NCI-H1105 treated with DMSO at 0.1 percent for 48 hours (cell line): ENCODE data around the gene APOC1.
"Not testable (repeated sequence)": the region's sequence is repeated elsewhere in the genome, so short reads cannot be mapped to it uniquely, and the experiment has no call there.

ENCODE experiments used
- DNase-seq: peaks from one replicate; lab custom pipeline; 2025; lab: John Stamatoyannopoulos, UW

APOC1 gene

DNA sequence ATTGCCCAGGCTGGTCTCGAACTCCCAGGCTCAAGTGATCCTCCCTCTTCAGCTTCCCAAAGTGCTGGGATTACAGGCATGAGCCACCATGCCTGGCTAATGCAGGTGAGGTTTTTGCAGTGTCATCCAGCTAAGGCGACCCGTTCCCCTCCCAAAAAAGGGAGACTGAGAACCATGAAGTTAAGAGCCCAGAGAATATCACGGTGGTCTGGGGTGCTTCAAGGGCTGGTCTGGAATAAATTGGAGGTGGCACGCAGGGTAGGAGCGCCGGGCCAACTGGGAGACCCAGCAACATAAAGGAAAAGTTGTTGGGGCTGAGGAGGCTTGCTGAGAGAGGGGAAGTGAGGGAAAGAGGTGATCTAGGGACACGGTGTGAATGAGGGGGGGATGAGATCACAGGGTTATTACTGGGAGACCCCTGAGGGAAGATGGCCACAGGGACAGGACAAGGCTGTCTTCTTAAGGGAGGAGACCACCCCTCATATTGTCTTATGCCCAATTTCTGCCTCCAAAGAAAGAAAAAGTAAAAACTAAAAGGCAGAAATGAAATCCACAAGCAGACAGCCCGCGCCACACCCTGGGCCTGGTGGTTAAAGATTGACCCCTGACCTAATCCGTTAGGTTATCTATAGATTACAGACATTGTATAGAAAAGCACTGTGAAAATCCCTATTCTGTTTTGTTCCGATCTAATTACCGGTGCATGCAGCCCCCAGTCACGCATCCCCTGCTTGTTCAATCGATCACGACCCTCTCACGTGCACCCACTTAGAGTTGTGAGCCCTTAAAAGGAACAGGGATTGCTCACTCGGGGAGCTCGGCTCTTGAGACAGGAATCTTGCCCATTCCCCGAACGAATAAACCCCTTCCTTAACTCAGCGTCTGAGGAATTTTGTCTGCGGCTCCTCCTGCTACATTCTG, 636 bp upstream of the APOC1 start:
- DNase-seq = not testable (repeated sequence)

DNA sequence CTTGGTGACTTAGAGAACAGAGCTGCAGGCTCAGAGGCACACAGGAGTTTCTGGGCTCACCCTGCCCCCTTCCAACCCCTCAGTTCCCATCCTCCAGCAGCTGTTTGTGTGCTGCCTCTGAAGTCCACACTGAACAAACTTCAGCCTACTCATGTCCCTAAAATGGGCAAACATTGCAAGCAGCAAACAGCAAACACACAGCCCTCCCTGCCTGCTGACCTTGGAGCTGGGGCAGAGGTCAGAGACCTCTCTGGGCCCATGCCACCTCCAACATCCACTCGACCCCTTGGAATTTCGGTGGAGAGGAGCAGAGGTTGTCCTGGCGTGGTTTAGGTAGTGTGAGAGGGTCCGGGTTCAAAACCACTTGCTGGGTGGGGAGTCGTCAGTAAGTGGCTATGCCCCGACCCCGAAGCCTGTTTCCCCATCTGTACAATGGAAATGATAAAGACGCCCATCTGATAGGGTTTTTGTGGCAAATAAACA, 9.9 kb downstream of the APOC1 start:
- no peak for DNase-seq

DNA sequence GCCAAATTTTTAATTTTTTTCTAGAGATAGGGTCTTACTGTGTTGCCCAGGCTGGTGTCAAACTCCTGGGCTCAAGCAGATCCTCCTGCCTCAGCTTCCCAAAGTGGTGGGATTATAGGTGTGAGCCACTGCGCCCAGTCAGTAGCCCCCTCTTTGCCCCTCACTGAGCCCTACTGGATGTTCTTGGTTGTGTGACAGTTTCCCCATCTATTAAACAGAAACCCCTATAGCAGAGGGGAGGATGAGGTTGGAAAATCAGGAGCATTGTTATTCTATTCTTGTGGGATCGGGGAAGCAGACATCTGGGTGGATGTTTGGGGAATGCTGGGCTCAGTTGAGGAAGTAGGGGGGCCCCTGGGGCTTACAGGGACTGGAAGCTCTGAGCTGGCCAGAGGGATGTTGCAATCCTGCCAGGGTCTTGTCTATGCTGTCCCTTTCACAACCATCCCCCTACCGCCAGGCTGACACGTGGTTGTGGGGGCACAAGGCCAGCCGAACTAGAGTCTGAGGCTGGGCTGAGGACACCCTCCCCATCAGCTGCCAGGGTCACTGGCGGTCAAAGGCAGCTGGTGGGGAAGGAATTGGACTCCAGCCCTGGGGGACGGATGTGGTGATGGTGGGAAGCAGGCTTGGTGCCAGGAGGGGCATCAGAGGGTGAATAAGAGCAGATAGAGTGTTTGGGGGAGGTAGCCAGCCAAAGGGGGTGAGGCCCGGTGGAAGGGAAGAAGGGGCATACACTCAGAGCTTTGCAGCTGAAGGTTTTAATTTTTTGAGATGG, 10.9 kb downstream of the APOC1 start:
- no peak for DNase-seq

DNA sequence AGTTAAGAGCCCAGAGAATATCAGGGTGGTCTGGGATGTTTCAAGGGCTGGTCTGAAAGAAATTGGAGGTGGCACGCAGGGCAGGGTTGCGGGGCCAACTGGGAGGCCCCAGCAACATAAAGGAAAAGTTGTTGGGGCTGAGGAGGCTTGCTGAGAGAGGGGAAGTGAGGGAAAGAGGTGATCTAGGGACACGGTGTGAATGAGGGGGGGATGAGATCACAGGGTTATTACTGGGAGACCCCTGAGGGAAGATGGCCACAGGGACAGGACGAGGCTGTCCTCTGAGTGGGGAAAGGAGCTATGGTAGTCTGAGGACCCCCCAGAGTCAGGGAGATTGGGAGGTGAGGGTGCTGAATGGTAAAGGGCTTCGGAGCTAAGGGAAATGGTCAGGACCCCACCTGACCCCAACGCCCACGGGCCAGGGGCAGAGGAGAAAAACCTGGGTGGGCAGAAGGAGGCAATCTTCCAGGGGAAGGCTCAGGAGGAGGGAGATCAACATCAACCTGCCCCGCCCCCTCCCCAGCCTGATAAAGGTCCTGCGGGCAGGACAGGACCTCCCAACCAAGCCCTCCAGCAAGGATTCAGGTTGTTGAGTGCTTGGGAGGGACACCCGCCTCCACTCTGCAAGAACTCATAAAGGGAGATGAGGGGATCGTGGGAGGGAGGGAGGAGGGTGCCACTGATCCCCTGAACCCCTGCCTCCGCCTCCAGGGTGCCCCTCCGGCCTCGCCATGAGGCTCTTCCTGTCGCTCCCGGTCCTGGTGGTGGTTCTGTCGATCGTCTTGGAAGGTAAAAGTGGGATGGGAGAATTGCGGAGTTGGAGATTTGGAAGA, 12.1 kb downstream of the APOC1 start:
- DNase-seq = not testable (repeated sequence)

DNA sequence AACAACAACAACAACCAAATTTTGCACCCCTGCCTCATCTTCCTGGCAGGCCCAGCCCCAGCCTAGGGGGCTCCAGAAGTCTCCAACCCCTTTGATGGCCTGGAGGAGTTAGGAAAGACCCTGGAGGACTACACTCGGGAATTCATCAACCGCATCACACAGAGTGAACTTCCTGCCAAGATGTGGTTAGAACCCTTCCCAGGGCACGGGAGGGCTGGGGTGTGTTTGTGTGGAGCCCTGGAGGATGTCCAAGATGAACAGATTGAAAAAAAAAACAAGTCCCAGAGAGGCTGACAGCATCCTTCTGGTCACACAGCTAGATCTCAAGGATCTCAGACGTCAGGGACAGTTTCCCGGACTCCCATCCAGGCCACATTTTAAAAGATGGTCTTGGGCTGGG, 13.3 kb downstream of the APOC1 start:
- no peak for DNase-seq

DNA sequence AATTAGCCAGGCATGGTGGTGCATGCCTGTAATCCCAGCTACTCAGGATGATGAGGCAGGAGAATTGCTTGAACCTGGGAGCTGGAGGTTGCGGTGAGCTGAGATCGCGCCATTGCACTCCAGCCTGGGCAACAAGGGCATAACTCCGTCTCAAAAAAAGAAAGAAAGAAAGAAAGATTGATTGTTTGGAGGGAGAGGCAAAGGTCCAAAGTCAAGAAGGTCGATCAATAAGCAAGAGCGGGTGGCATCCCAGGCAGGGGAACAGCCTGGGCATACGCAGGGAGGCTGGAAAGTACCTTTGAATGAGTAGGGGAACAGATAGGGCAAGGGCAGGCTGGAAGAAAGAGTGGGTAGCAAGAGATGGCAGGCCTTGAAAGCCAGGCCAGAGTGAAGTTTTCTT, 15.7 kb downstream of the APOC1 start:
- no peak for DNase-seq

DNA sequence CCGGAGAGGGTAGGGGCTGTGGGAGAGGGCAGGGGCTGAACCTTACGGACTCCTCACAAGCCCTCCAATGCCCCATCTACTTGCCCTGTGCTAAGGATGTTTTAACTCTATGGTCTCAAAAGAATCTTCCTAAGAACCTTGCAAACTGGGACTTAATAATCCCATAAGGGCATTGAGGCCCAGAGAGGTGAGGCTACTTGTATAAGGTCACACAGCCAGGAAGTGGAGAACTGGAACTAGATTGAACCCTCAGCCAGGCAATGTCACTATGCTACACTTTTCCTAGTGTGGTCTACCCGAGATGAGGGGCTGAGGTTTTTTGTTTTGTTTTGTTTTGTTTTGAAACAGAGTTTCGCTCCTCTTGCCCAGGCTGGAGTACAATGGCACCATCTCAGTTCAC, 17.1 kb downstream of the APOC1 start:
- no peak for DNase-seq

DNA sequence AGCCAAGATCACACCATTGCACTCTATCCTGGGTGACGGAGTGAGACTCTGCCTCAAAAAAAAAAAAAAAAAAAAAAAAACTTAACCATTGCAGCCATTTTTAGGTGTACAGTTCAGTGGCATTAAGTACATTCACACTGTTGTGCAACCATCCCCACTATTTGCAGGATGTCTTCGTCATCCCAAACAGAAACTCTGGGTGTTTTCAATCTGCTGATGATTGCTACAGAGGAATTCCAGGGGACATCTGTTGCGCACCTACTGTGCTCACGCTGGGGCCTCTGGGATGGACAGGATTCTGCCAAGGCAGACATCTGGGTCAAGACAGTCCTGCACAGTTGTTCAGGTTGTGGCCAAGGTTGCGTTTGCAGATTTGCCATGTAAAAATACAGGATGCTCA, 25.3 kb downstream of the APOC1 start:
- no peak for DNase-seq

DNA sequence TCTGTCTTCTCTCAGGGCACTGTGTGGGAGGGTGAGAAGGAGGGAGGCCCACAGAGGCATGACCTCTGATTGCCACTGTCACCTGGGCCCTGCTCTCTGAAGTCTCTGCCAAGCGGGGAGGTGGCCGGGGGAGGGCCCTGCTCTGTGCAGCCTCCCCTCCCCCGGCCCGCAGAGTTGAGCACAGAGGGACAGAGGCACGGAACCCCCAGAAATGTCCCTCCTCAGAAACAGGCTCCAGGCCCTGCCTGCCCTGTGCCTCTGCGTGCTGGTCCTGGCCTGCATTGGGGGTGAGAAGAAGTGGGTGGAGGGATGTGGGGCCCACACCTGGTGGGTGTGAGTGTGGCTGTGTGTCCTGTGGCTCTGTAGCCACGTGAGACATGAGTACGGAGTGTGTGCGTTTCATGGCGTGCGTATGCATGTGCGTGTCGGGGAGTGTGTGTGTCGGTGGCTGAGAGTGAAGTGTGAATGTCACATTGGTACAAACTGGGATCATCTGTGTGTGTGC, 27.7 kb downstream of the APOC1 start, which contains the start of gene APOC4:
TSS of gene APOC4 (plus strand) at position 171 of the 505 bp plus-strand sequence. CDS start at position 212, 41 bp downstream.
- DNase-seq = no peak

DNA sequence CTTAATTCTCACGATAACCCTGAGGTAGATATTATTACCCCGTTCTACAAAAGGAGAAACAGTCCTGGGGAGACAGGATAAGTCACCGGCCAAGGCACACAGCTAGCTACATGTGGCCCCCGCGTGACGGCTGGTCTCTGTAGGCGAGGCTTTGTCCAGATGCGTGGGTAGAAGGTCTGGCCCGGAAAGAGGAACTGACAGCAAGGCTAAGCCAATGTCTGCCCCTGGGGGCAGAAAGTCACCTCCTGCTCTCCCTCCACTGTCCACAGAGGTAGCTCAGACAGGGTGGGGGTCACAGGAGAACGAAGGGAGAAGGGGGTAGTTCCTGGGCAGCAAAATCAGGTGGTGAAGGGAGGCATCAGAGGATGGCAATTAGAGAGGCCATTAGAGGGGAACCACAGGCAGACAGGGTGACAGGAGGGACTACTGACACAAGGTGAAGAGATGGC, 29.4 kb downstream of the APOC1 start:
- DNase-seq = no peak

DNA sequence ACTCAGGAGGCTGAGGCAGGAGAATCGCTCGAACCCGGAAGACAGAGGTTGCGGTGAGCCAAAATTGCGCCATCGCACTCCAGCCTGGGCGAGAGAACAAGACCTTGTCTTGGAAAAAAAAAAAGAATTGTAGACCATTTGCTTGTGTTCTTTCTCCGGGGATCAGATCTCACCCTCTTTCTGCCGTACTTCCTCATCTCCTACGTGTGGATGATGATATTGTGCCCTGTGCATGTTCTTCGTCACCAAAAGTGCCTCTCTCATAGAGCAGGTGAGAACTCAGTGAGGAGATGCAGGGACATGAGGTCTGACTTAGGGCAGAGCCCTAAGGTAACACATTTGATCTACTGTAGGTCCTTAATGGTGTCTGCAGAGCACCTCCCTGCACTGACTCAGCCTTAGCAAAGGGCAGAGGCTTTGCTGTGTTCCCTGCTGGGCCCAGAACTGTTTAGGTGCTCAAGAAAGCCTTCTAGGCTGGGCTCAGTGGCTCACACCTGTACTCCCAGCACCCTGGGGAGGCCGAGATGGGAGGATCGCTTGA, 32.7 kb downstream of the APOC1 start:
- no peak for DNase-seq

DNA sequence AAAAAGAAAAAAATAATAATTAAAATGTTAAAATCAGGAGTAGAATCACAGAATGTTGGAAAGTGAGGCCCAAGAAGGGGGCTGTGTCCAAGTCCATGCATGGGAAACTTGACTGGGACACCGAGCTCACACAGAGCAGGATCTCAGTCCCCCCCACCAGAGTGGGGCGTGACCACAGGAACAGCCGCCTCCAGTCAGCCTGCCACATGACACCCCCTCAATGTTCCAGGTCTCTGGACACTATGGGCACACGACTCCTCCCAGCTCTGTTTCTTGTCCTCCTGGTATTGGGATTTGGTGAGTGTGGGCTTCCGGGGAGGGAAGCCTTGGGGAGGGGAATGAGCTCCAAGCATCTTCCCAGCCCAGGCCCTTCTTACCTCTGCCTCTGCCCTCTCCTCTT, 33.8 kb downstream of the APOC1 start:
- DNase-seq = no peak

DNA sequence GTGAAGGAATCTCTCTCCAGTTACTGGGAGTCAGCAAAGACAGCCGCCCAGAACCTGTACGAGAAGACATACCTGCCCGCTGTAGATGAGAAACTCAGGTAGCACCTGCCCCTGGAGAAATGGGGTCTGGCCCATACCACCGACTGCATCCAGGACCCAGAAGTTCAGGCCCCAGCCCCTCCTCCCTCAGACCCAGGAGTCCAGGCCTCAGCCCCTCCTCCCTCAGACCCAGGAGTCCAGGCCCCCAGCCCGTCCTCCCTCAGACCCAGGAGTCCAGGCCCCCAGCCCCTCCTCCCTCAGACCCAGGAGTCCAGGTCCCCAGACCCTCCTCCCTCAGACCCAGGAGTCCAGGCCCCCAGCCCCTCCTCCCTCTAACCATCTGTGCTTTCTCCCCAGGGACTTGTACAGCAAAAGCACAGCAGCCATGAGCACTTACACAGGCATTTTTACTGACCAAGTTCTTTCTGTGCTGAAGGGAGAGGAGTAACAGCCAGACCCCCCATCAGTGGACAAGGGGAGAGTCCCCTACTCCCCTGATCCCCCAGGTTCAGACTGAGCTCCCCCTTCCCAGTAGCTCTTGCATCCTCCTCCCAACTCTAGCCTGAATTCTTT, 34.5 kb downstream of the APOC1 start:
- no peak for DNase-seq

DNA sequence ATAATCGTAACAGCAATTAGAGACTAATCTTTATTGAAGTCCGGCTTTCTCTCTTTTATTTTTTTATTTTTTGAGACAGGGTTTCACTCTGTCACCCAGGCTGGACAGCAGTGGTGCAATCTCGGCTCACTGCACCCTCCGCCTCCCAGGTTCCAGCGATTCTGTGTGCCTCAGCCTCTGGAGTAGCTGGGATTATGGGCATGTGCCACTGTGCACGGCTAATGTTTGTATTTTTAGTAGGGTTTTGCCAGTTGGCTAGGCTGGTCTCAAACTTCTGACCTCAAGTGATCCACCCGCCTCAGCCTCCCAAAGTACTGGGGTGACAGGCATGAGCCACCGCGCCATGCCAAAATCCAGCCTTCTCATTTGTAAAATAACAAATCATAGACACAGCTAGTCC, 35.1 kb downstream of the APOC1 start:
- no peak for DNase-seq

DNA sequence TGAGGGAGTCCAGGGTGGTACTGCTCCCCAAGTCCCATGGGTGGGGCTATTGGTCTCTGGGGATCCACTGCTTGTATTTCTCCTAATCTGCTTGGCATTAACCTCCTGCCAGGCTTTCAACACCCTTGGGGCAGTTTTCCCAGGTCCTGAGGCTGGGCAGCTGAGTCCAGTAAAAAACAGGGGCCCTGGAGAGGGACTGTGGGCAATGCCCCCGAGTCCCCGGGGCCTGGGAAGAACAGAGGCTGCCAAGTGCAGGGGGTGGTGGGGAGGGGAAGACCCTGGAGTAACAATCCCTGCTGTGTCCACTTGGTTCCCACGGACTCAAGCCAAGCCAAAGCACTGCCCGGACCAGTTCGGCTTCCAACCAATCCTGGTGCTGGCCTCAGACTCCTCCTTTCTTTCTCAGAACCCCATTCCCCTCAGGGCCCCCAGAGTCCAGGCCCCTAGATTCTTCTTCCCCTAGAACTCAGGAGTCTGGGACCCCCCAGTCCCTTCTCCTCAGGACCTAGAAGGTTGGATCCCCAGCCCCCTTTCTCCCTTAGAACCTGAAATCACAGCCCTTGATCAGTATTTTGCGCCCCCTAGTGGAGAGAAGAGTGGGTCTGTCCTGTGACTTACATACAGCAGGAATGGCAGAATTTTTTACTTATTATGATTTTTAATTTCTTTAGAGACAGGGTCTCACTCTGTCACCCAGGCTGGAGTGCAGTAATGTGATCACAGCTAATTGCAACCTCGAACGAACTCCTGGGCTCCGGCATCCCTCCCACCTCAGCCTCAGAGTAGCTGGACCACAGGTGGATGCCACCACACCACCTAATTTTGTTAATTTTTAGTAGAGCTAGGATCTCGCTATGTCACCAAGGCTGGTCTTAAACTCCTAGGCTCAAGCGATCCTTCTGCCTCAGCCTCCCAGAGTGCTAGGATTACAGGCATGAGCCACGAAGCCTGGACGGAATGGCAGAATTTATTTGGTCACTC, 37.1 kb downstream of the APOC1 start:
- peak; percentile 60 for DNase-seq

DNA sequence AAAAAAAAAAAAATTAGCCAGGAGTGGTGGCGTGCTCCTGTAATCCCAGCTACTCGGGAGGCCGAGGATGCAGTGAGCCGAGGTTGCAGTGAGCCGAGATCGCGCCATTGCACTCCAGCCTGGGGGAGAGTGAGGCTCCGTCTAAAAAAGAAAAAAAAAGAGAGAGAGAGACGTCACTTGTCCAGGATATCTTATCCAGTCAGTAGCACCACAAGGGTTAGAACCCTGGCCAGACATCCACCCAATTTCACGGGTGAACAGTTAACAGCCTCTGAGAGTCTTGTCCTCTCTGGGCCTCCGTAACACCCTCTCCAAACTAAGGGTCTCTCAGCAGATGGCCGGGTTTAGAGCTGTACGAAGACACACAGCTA, 39.9 kb downstream of the APOC1 start:
- DNase-seq = no peak

DNA sequence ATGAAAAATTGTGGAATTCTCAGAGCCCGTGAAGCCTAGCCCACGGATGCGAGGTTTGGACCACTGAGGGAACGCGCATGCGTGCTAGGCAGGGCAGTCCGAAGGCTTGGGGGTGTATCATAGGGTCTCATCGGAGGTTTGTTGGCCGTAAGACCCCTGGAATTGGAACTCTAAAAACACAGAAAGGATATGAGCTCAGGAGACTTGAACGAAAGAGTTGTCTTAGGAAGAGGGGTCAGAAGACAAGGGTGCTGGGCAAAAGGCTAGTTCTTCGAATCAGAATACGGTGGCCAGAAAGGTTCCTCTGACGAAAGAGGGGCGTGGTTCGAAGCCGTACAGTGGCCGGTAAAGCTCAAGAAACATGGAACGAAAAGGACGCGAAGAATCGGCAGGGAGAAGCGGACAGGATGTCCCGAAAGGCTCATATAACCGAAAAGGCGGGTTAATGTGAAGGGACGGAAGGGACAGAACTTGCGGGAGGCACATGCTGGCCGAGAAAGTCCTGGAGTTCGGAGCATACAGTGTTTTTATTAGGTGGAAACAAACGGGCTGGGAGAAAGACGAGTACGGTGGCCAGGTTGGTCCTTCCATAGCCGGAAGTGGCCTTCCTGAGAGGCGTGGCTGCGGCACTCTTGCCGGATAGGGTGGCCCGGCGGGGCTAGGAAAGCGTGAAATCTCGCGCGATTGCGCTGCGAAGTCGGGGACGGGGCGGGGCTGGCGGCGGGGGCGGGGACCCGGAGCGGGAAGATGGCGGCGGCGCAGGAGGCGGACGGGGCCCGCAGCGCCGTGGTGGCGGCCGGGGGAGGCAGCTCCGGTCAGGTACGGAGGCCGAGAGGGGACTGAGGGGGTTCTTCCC, 40.5 kb downstream of the APOC1 start, which contains the start of gene CLPTM1:
TSS of gene CLPTM1 (plus strand) at position 732 of the 856 bp plus-strand sequence. CDS start at position 748, 16 bp downstream.
- DNase-seq = peak; percentile 93
